ENCODE results near the gene RMI2.

GRCh38 chr16:11314309-11314894 lies 30.9 kb upstream of the RMI2 start:
- TF ChIP-seq POLR2AphosphoS5 (IDR thresholded peaks at IDR 0.05) (no peak), EP300 (IDR thresholded peaks at IDR 0.05) (no peak)
